Measurements from ENCODE around the gene PPM1L. TPM values are rescaled to one million over a fixed set of nuclear protein-coding genes. Genes with fewer than 3 reads are reported as not detected.
A peak's percentile ranks its signal among the peaks of the same experiment; 100 is the strongest.

The PPM1L gene
- total RNA-seq, 1 experiment from 2014 or later, result 5.0 TPM

GRCh38 chr3:161093895-161094294, 337.9 kb downstream of the PPM1L start:
- Histone ChIP-seq H3K4me1 (replicated peaks; ENCODE audit: insufficient read depth) (no peaks in the 10 kb centered on the region), H3K9me3 (ENCODE audit: insufficient read depth, low read depth) (no peaks in the 10 kb centered on the region), H3K36me3 (ENCODE audit: low read depth) (no peaks in the 10 kb centered on the region), H2AFZ (no peak overlapping the region), H3K27ac (no peak overlapping the region), H3F3A (ENCODE audit: insufficient read depth, low read depth) (no peaks in the 10 kb centered on the region), H3K9me2 (ENCODE audit: insufficient read depth) (no peaks in the 10 kb centered on the region; the same call in 1 of the 2 replicates), H3K27me3 (ENCODE audit: insufficient read depth, low read depth) (no peaks in the 10 kb centered on the region), H4K20me1 (ENCODE audit: insufficient read depth) (no peaks in the 10 kb centered on the region), H3K4me2 (no peak overlapping the region), H3K79me2 (ENCODE audit: low read depth) (no peaks in the 10 kb centered on the region), H3K4me3 (no peak overlapping the region)
- intact Hi-C loops (cut with micrococcal nuclease; ENCODE audit: unreplicated experiment), result no loop called here
- ChIA-PET CTCF (no interaction called here), POLR2A (ENCODE audit: unreplicated experiment) (no interaction called here)
- no peak for DNase-seq
- TF ChIP-seq, protein P1, sequence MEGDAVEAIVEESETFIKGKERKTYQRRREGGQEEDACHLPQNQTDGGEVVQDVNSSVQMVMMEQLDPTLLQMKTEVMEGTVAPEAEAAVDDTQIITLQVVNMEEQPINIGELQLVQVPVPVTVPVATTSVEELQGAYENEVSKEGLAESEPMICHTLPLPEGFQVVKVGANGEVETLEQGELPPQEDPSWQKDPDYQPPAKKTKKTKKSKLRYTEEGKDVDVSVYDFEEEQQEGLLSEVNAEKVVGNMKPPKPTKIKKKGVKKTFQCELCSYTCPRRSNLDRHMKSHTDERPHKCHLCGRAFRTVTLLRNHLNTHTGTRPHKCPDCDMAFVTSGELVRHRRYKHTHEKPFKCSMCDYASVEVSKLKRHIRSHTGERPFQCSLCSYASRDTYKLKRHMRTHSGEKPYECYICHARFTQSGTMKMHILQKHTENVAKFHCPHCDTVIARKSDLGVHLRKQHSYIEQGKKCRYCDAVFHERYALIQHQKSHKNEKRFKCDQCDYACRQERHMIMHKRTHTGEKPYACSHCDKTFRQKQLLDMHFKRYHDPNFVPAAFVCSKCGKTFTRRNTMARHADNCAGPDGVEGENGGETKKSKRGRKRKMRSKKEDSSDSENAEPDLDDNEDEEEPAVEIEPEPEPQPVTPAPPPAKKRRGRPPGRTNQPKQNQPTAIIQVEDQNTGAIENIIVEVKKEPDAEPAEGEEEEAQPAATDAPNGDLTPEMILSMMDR (conservative IDR thresholded peaks at IDR 0.05), result no peak
- no peak for TF ChIP-seq EZH2 (IDR thresholded peaks at IDR 0.05; ENCODE audit: low read depth)
- no TSS peak for BruUV-seq (replicated peaks)

- POLR2A ChIA-PET (ENCODE audit: unreplicated experiment), result no interaction called here
- TF ChIP-seq EZH2 (IDR thresholded peaks at IDR 0.05; ENCODE audit: low read depth), result no peak
- TF ChIP-seq, protein P1 (conservative IDR thresholded peaks at IDR 0.05), result peak; percentile 68
These were observed 340.8 kb downstream of the PPM1L start for GRCh38 chr3:161096771-161097367.

DNA sequence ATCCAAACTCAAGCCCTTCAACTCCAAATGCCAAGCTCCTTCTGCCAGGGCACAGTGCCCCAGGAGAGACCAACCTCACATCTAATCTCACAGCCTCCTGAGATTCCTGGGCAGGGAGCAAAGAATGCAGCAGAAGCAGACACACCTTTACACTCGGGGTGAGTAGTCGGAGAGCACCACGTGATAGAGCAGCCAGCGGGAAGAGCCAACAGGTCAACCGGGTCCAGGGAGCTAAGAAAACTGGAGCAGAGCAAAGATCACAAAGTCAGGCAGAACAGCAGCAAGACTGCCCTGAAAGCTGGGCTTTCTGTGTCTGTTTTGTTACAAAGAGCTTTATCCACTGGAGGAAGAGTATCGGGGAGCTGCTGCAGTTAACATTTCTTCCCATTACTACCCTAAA, 345.0 kb downstream of the PPM1L start:
- POLR2A ChIA-PET (ENCODE audit: unreplicated experiment), result no interaction called here
- Histone ChIP-seq H3K9me3 (ENCODE audit: insufficient read depth, low read depth) (no peaks in the 10 kb centered on the region), H3K4me3 (no peak overlapping the region), H4K20me1 (ENCODE audit: insufficient read depth) (no peaks in the 10 kb centered on the region), H3K79me2 (ENCODE audit: low read depth) (no peaks in the 10 kb centered on the region), H3K27ac (no peak overlapping the region), H3F3A (ENCODE audit: insufficient read depth, low read depth) (no peaks in the 10 kb centered on the region), H3K36me3 (ENCODE audit: low read depth) (no peaks in the 10 kb centered on the region), H3K9me2 (ENCODE audit: insufficient read depth) (no peaks in the 10 kb centered on the region), H2AFZ (no peak overlapping the region), H3K4me2 (no peak overlapping the region), H3K27me3 (ENCODE audit: insufficient read depth, low read depth) (no peaks in the 10 kb centered on the region), H3K4me1 (replicated peaks; ENCODE audit: insufficient read depth) (peaks cover 13% of the 10 kb centered on the region; the same call in 1 of the 2 replicates)
- intact Hi-C loops (cut with micrococcal nuclease; ENCODE audit: unreplicated experiment), result loop anchor here (10.0 kb wide), 1 partner anchor 324 kb away; no protein-coding TSS in a partner anchor
- CTCF ChIA-PET, result interaction anchor here (0.6 kb wide), 1 partner anchor 602 kb away, joined by 7 read pairs; no protein-coding TSS in a partner anchor
- no peak for TF ChIP-seq EZH2 (IDR thresholded peaks at IDR 0.05; ENCODE audit: low read depth)
- TF ChIP-seq, protein P1 (conservative IDR thresholded peaks at IDR 0.05), result no peak
- no TSS peak for BruUV-seq (replicated peaks)
- DNase-seq, result peak in 1 of 2 experiments; percentile 10

More at GRCh38 chr3:161096771-161097367, 340.8 kb downstream of the PPM1L start:
- peak in 1 of 2 experiments; percentile 15 for DNase-seq
- Histone ChIP-seq H3K4me3 (no peak overlapping the region), H3K79me2 (ENCODE audit: low read depth) (no peaks in the 10 kb centered on the region), H3K4me2 (no peak overlapping the region), H3K36me3 (ENCODE audit: low read depth) (no peaks in the 10 kb centered on the region), H4K20me1 (ENCODE audit: insufficient read depth) (no peaks in the 10 kb centered on the region), H3K4me1 (replicated peaks; ENCODE audit: insufficient read depth) (no peaks in the 10 kb centered on the region), H3F3A (ENCODE audit: insufficient read depth, low read depth) (no peaks in the 10 kb centered on the region), H2AFZ (no peak overlapping the region), H3K27me3 (ENCODE audit: insufficient read depth, low read depth) (no peaks in the 10 kb centered on the region), H3K9me2 (ENCODE audit: insufficient read depth) (no peaks in the 10 kb centered on the region), H3K27ac (no peak overlapping the region), H3K9me3 (ENCODE audit: insufficient read depth, low read depth) (no peaks in the 10 kb centered on the region)
- CTCF ChIA-PET, result interaction anchor here (1.0 kb wide), 1 partner anchor 125 kb away, joined by 6 read pairs; the partner anchor contains the start of gene NMD3
- no TSS peak for BruUV-seq (replicated peaks)
- intact Hi-C loops (cut with micrococcal nuclease; ENCODE audit: unreplicated experiment), result loop anchor here (5.0 kb wide), 1 partner anchor 175 kb away; no protein-coding TSS in a partner anchor

Data from PC-9 (cell line).